ENCODE results near the gene EEF1G.
A peak's percentile ranks its signal among the peaks of the same experiment; 100 is the strongest.

Gene EEF1G

GRCh38 chr11:62602141-62603071 is 28.7 kb upstream of the EEF1G start:
- Histone ChIP-seq H3K4me3 (ENCODE audit: low read length in 2 of 2) (peak overlapping the region; percentile 72 to 89), H3K4me1 (ENCODE audit: control insufficient read depth, insufficient read depth, low read length) (peaks cover 51% of the 10 kb centered on the region), H3K9me3 (ENCODE audit: control insufficient read depth in 2 of 2, low read length in 2 of 2) (no peaks in the 10 kb centered on the region), H3K27ac (ENCODE audit: low read length) (peak overlapping the region; percentile 89), H3K9ac (ENCODE audit: low read length in 2 of 2) (peak overlapping the region; percentile 52 to 72), H3K27me3 (ENCODE audit: control insufficient read depth in 1 of 2, insufficient read depth in 2 of 2, low read length in 2 of 2) (no peaks in the 10 kb centered on the region), H3K36me3 (ENCODE audit: control insufficient read depth in 2 of 2, insufficient read depth in 2 of 2, low read length in 2 of 2) (peaks cover 15 to 18% of the 10 kb centered on the region in 2 donors)

DNA sequence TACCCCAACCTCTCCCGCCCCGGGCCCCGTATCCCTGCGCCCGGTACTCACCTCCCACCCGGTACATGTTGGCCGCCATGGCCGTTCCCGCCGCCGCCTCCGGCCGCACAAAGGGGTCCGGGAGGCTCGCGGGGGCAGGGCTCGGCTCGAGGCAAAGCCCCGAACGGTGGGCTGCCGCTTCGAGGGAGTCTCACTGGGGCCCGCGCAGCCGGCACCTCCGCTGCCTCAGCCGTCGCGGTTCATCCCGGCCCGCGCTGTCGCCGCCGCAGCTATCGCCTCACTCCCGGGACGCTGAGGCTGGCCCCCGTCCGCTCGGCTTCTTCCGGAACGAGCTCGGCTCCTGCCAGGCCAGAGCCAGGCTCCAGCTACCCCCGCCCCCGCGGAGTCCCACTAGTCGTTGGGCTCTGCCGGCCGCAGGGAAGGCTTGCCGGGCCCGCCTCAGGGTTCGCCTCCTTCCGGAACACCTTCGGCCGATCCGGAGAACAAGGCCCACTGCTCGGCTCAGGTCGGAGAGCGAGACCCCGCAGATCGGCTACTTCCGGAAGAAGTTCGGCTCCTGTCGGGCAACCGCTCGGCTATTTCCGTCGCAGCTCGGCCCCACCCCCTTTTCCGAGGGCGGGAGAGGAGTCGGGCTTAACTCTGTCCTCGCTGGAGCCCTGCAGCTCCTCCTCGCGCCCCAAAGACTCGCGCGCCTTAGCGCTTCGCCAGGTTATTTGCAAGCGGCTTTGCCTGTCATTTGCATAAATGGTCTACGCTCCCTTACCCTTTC is 27.9 kb upstream of the EEF1G start, which contains the start of gene MTA2:
TSS of gene MTA2 (minus strand) at position 494 of the 769 bp plus-strand sequence. CDS start at position 79, 415 bp downstream.
- Histone ChIP-seq H3K36me3 (ENCODE audit: control insufficient read depth in 2 of 2, insufficient read depth in 2 of 2, low read length in 2 of 2) (peaks cover 19 to 24% of the 10 kb centered on the region in 2 donors), H3K4me1 (ENCODE audit: control insufficient read depth, insufficient read depth, low read length) (peaks cover 51% of the 10 kb centered on the region), H3K9me3 (ENCODE audit: control insufficient read depth in 2 of 2, low read length in 2 of 2) (no peaks in the 10 kb centered on the region), H3K4me3 (ENCODE audit: low read length in 2 of 2) (peak within 1 kb of the TSS; percentile 76 to 89), H3K27me3 (ENCODE audit: control insufficient read depth in 1 of 2, insufficient read depth in 2 of 2, low read length in 2 of 2) (no peaks in the 10 kb centered on the region), H3K27ac (ENCODE audit: low read length) (peak within 1 kb of the TSS; percentile 89), H3K9ac (ENCODE audit: low read length in 2 of 2) (peak within 1 kb of the TSS; percentile 88 to 90)

- Histone ChIP-seq H3K27me3 (ENCODE audit: control insufficient read depth in 1 of 2, insufficient read depth in 2 of 2, low read length in 2 of 2) (no peaks in the 10 kb centered on the region), H3K36me3 (ENCODE audit: control insufficient read depth in 2 of 2, insufficient read depth in 2 of 2, low read length in 2 of 2) (peaks cover 22 to 28% of the 10 kb centered on the region in 2 donors), H3K27ac (ENCODE audit: low read length) (peak overlapping the region; percentile 89), H3K4me3 (ENCODE audit: low read length in 2 of 2) (peak overlapping the region; percentile 76 to 89), H3K9me3 (ENCODE audit: control insufficient read depth in 2 of 2, low read length in 2 of 2) (no peaks in the 10 kb centered on the region), H3K9ac (ENCODE audit: low read length in 2 of 2) (peak overlapping the region; percentile 88 to 90), H3K4me1 (ENCODE audit: control insufficient read depth, insufficient read depth, low read length) (peaks cover 51% of the 10 kb centered on the region)
Observed at GRCh38 chr11:62601122-62601371, 27.4 kb upstream of the EEF1G start.

DNA sequence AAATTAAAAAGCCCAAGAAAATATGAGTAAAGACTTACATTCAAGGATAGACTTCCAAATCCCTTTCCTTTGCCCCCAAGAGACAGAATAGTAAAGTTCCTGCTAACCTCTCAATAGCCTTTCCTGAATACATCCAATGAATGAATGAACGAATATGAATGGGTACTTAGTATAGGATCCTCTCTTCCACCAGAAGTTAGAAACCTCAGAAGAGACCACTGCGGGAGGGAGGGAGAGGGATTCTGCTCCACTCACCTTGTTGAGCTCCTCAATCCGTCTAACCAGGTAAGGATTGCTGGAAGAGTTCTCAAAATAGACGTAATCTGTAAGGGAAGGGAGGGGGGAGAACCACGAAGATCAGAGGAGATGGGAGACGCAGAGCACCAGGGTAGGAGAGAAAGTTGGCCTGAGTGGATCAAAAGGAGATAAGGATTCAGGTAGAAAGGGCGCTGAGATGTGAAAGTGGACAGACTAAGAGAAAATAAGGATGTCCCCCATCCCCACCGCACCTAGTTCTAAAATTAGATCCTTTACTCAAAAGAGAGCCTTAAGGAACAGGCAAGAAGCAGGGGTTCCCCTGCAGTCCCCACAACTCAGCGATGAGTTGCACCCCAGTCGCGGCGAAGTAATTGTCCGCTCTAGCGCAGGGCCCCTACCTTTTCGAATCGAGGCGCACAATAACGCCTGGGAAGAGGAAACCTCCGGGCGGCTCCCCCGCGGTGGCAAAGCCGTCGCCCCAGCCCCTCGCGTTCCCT is 26.9 kb upstream of the EEF1G start:
- H3K9ac ChIP-seq (ENCODE audit: low read length in 2 of 2), result peak overlapping the region; percentile 88 to 90
- H3K4me1 ChIP-seq (ENCODE audit: control insufficient read depth, insufficient read depth, low read length), result peaks cover 51% of the 10 kb centered on the region
- H3K36me3 ChIP-seq (ENCODE audit: control insufficient read depth in 2 of 2, insufficient read depth in 2 of 2, low read length in 2 of 2), result peaks cover 25 to 28% of the 10 kb centered on the region in 2 donors
- no peaks in the 10 kb centered on the region for H3K27me3 ChIP-seq (ENCODE audit: control insufficient read depth in 1 of 2, insufficient read depth in 2 of 2, low read length in 2 of 2)
- H3K27ac ChIP-seq (ENCODE audit: low read length), result peak overlapping the region; percentile 89
- H3K4me3 ChIP-seq (ENCODE audit: low read length in 2 of 2), result peak overlapping the region; percentile 76 to 89
- no peaks in the 10 kb centered on the region for H3K9me3 ChIP-seq (ENCODE audit: control insufficient read depth in 2 of 2, low read length in 2 of 2)

DNA sequence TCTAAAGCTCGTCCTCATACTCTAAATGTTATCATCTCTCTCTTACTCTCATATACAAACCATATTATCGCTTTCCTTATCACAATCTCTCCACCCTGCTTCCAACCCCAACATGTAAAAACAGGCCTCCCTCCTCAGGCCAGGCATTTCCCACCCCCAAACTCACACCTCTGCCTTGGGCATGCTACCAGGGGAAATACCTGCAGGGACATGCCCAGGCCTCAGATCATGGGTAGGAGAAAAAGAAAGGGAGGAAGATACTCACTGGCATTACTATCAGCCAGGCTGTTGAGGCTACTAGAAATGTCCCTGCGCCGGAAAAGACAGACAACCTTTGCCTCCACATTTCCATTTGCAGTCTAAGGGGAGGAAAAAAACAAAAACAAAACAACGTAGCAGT is 26.2 kb upstream of the EEF1G start:
- Histone ChIP-seq H3K4me1 (ENCODE audit: control insufficient read depth, insufficient read depth, low read length) (peaks cover 48% of the 10 kb centered on the region), H3K9me3 (ENCODE audit: control insufficient read depth in 2 of 2, low read length in 2 of 2) (no peaks in the 10 kb centered on the region), H3K36me3 (ENCODE audit: control insufficient read depth in 2 of 2, insufficient read depth in 2 of 2, low read length in 2 of 2) (peaks cover 32 to 34% of the 10 kb centered on the region in 2 donors), H3K27ac (ENCODE audit: low read length) (peak overlapping the region; percentile 89), H3K9ac (ENCODE audit: low read length in 2 of 2) (peak overlapping the region; percentile 88 to 90), H3K27me3 (ENCODE audit: control insufficient read depth in 1 of 2, insufficient read depth in 2 of 2, low read length in 2 of 2) (no peaks in the 10 kb centered on the region), H3K4me3 (ENCODE audit: low read length in 2 of 2) (peak overlapping the region; percentile 76 to 89)

DNA sequence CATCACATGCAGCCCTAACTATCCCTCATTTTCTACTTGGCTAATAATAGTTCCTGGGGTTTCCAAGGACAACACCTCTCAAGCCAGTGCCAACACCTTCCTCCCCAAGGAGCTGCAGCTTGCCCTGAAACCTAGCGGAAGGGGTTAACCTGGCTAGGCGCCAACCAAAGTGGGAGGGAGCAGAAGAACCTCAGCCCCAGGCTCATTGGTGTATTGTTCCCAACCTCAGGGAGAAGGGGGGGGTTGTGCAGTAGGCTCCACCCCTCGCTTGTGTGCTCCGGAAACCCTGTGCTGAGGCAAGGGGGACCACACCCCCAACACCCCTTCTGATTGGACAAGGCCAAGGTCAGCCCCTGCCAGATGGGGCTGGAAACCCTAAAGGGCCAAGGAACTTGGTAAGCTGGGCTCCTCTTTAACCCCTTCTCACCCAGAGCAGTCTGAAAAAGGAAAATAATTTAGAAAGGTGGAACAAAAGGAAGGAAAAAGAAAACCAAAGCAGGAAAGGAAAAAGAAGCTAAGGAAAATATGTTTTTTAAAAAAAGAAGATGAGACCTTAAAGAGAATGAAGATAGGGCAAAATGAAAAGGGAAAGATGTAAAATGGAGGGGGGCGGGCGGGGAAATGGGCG is 25.5 kb upstream of the EEF1G start:
- H3K9ac ChIP-seq (ENCODE audit: low read length in 2 of 2), result peak overlapping the region; percentile 88 to 90
- peak overlapping the region; percentile 89 for H3K27ac ChIP-seq (ENCODE audit: low read length)
- peak overlapping the region; percentile 76 to 89 for H3K4me3 ChIP-seq (ENCODE audit: low read length in 2 of 2)
- H3K36me3 ChIP-seq (ENCODE audit: control insufficient read depth in 2 of 2, insufficient read depth in 2 of 2, low read length in 2 of 2), result peaks cover 37 to 39% of the 10 kb centered on the region in 2 donors
- no peaks in the 10 kb centered on the region for H3K27me3 ChIP-seq (ENCODE audit: control insufficient read depth in 1 of 2, insufficient read depth in 2 of 2, low read length in 2 of 2)
- peaks cover 48% of the 10 kb centered on the region for H3K4me1 ChIP-seq (ENCODE audit: control insufficient read depth, insufficient read depth, low read length)
- no peaks in the 10 kb centered on the region for H3K9me3 ChIP-seq (ENCODE audit: control insufficient read depth in 2 of 2, low read length in 2 of 2)

- Histone ChIP-seq H3K36me3 (ENCODE audit: control insufficient read depth in 2 of 2, insufficient read depth in 2 of 2, low read length in 2 of 2) (peaks cover 44 to 48% of the 10 kb centered on the region in 2 donors), H3K9me3 (ENCODE audit: control insufficient read depth in 2 of 2, low read length in 2 of 2) (no peaks in the 10 kb centered on the region), H3K4me3 (ENCODE audit: low read length in 2 of 2) (no peak overlapping the region), H3K9ac (ENCODE audit: low read length in 2 of 2) (no peak overlapping the region), H3K27me3 (ENCODE audit: control insufficient read depth in 1 of 2, insufficient read depth in 2 of 2, low read length in 2 of 2) (no peaks in the 10 kb centered on the region), H3K27ac (ENCODE audit: low read length) (no peak overlapping the region), H3K4me1 (ENCODE audit: control insufficient read depth, insufficient read depth, low read length) (peaks cover 44% of the 10 kb centered on the region)
Observed at GRCh38 chr11:62595124-62595523, 21.4 kb upstream of the EEF1G start.

- H3K36me3 ChIP-seq (ENCODE audit: control insufficient read depth in 2 of 2, insufficient read depth in 2 of 2, low read length in 2 of 2), result peaks cover 47 to 48% of the 10 kb centered on the region in 2 donors
- no peaks in the 10 kb centered on the region for H3K27me3 ChIP-seq (ENCODE audit: control insufficient read depth in 1 of 2, insufficient read depth in 2 of 2, low read length in 2 of 2)
- H3K4me3 ChIP-seq (ENCODE audit: low read length in 2 of 2), result no peak overlapping the region
- peak overlapping the region; percentile 96 for H3K27ac ChIP-seq (ENCODE audit: low read length)
- H3K4me1 ChIP-seq (ENCODE audit: control insufficient read depth, insufficient read depth, low read length), result peaks cover 33% of the 10 kb centered on the region
- H3K9me3 ChIP-seq (ENCODE audit: control insufficient read depth in 2 of 2, low read length in 2 of 2), result no peaks in the 10 kb centered on the region
- H3K9ac ChIP-seq (ENCODE audit: low read length in 2 of 2), result no peak overlapping the region
Observed at GRCh38 chr11:62593434-62594044, 19.8 kb upstream of the EEF1G start.

GRCh38 chr11:62592989-62593421 is 19.3 kb upstream of the EEF1G start:
- peaks cover 27% of the 10 kb centered on the region for H3K4me1 ChIP-seq (ENCODE audit: control insufficient read depth, insufficient read depth, low read length)
- peak overlapping the region; percentile 67 to 91 for H3K9ac ChIP-seq (ENCODE audit: low read length in 2 of 2)
- no peaks in the 10 kb centered on the region for H3K9me3 ChIP-seq (ENCODE audit: control insufficient read depth in 2 of 2, low read length in 2 of 2)
- no peaks in the 10 kb centered on the region for H3K27me3 ChIP-seq (ENCODE audit: control insufficient read depth in 1 of 2, insufficient read depth in 2 of 2, low read length in 2 of 2)
- peaks cover 42 to 46% of the 10 kb centered on the region in 2 donors for H3K36me3 ChIP-seq (ENCODE audit: control insufficient read depth in 2 of 2, insufficient read depth in 2 of 2, low read length in 2 of 2)
- no peak overlapping the region for H3K4me3 ChIP-seq (ENCODE audit: low read length in 2 of 2)
- peak overlapping the region; percentile 96 for H3K27ac ChIP-seq (ENCODE audit: low read length)
